ENCODE results near the gene RIOK3.
A peak's percentile ranks its signal among the peaks of the same experiment; 100 is the strongest.

DNA sequence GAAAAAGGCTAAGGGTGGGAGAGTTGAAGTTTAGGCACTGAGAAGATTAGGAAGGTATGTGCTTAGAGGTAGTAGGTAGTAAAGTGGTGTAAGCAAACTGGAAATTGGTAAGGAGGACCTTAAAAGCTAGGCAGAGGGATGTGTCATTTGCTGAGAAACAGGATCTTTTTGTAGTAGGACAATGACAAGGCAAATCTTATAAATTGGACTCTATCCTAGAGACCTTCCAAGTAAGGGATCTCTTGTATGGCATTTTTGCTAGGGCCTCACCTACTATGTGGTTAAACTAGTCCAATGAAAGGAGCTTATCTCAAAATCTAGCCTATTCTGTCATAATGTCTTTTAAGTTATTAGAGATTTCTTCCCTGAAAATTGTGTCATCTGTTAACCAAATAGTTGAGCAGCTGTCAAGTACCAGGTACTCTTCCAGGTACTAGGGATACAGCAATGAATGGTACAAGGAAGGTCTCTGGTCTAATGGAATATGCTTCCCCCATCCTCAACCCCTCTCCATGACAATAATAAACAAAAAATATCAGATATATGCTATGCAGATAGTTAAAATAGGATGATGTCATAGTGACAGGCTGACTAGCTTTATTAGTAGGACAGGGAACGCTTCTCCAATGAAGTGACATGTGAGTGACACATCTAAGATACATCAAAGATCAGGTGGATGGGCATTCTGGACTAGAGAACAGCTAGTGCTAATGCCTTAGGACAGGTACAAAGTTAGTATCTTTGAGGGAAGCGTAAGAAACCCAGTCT lies 17.7 kb downstream of the RIOK3 start:
- TF ChIP-seq SP1 (IDR thresholded peaks at IDR 0.05; ENCODE audit: low read depth, low read length) (no peak), BCL11A (IDR thresholded peaks at IDR 0.05; ENCODE audit: low read depth, low read length) (no peak), PML (IDR thresholded peaks at IDR 0.05; ENCODE audit: low read length) (no peak), FOXM1 (IDR thresholded peaks at IDR 0.05; ENCODE audit: low read depth, low read length) (no peak), POLR2A (IDR thresholded peaks at IDR 0.05; ENCODE audit: low read depth, low read length) (peak; percentile 21; the same call in 1 of the 2 replicates), POLR2AphosphoS5 (IDR thresholded peaks at IDR 0.05; ENCODE audit: low read length) (no peak), HCFC1 (IDR thresholded peaks at IDR 0.05; ENCODE audit: low read length) (no peak), SRF (IDR thresholded peaks at IDR 0.05; ENCODE audit: low read depth in 2 of 2, low read length in 2 of 2) (no peak), ZZZ3 (IDR thresholded peaks at IDR 0.05; ENCODE audit: control insufficient read depth, insufficient read length, low read depth) (no peak), BACH1 (IDR thresholded peaks at IDR 0.05; ENCODE audit: borderline replicate concordance) (no peak), RBBP5 (conservative IDR thresholded peaks at IDR 0.05) (no peak)
- TF ChIP-seq, protein P1, sequence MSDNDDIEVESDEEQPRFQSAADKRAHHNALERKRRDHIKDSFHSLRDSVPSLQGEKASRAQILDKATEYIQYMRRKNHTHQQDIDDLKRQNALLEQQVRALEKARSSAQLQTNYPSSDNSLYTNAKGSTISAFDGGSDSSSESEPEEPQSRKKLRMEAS (IDR thresholded peaks at IDR 0.05; ENCODE audit: low read depth, low read length), result no peak
- TF ChIP-seq, protein P2, sequence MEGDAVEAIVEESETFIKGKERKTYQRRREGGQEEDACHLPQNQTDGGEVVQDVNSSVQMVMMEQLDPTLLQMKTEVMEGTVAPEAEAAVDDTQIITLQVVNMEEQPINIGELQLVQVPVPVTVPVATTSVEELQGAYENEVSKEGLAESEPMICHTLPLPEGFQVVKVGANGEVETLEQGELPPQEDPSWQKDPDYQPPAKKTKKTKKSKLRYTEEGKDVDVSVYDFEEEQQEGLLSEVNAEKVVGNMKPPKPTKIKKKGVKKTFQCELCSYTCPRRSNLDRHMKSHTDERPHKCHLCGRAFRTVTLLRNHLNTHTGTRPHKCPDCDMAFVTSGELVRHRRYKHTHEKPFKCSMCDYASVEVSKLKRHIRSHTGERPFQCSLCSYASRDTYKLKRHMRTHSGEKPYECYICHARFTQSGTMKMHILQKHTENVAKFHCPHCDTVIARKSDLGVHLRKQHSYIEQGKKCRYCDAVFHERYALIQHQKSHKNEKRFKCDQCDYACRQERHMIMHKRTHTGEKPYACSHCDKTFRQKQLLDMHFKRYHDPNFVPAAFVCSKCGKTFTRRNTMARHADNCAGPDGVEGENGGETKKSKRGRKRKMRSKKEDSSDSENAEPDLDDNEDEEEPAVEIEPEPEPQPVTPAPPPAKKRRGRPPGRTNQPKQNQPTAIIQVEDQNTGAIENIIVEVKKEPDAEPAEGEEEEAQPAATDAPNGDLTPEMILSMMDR (IDR thresholded peaks at IDR 0.05 in 2 of 3, conservative IDR thresholded peaks at IDR 0.05 in 1 of 3; ENCODE audit: control insufficient read depth in 2 of 3, extremely low read depth in 1 of 3, insufficient read depth in 1 of 3, low read depth in 3 of 3, low read length in 3 of 3), result no peak

All from GM12878 (cell line).